Type B pancreatic cell (in vitro differentiated cells): ENCODE data around the gene HMGN2. TPM values are rescaled to one million over a fixed set of nuclear protein-coding genes. Genes with fewer than 3 reads are reported as not detected.

Experiments used
- DNase-seq: peaks from one replicate; pipeline ENCODE4 v3.0.0; 2021; ENCODE audit warnings: mixed read lengths; ENCODE audit not compliant: unreplicated experiment; ENCODE audit errors: extremely low spot score
- H3K27ac Mint-ChIP-seq: 2 replicates; pipeline ENCODE4 v1.8.0; 2021; ENCODE audit warnings: mild to moderate bottlenecking, mixed read lengths
- H3K27me3 Mint-ChIP-seq: 2 replicates; pipeline ENCODE4 v1.8.0; 2021; ENCODE audit warnings: mixed read lengths
- H3K36me3 Mint-ChIP-seq: 2 replicates; pipeline ENCODE4 v1.8.0; 2021; ENCODE audit warnings: mixed read lengths
- H3K4me1 Mint-ChIP-seq: one replicate; pipeline ENCODE4 v1.8.0; 2021; ENCODE audit warnings: mixed read lengths; ENCODE audit not compliant: unreplicated experiment
- H3K4me3 Mint-ChIP-seq: 2 replicates; pipeline ENCODE4 v1.8.0; 2021; ENCODE audit warnings: mild to moderate bottlenecking, mixed read lengths
- H3K9me3 Mint-ChIP-seq: 2 replicates; pipeline ENCODE4 v1.8.0; 2021; ENCODE audit warnings: mixed read lengths
- total RNA-seq: library from RNA; stranded (reverse); gene quantifications from 2 replicates; pipeline ENCODE4 v1.2.1, GENCODE V29; 2021; ENCODE audit warnings: low replicate concordance
- TF ChIP-seq, protein P1 (sequence below): fragments of 200-600 bp; sonication (generic); conservative IDR thresholded peaks from 2 replicates; pipeline ENCODE4 v1.5.0; 2021; ENCODE audit warnings: antibody characterized with exemption, mild to moderate bottlenecking

The HMGN2 gene
- total RNA-seq, 1 donor from 2014 or later: 559 TPM

DNA sequence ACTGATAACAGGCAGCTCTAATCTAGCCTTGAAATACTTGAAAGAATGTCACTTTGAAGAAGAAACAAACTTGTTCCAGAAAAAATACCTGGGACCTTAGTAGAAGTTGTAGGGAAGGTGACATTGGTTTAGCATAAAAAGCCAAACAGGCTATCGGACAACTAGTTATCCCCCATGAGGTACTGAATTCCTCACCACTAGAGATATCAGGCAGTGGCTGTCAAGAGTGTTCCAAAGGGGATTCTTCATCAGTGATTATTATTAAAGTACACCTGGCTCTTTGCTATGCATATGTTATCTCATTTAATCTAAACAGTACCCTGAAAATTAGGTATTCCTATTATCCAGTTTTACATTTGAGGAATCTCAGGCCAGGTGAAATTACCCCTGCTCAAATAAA is 13.1 kb upstream of the HMGN2 start:
- Mint-ChIP-seq H3K4me3 (no peak overlapping the region), H3K4me1 (no peaks in the 10 kb centered on the region), H3K27ac (no peak overlapping the region), H3K9me3 (no peaks in the 10 kb centered on the region), H3K27me3 (no peaks in the 10 kb centered on the region), H3K36me3 (peaks cover 17% of the 10 kb centered on the region)
- DNase-seq: no peak
- TF ChIP-seq, protein P1, sequence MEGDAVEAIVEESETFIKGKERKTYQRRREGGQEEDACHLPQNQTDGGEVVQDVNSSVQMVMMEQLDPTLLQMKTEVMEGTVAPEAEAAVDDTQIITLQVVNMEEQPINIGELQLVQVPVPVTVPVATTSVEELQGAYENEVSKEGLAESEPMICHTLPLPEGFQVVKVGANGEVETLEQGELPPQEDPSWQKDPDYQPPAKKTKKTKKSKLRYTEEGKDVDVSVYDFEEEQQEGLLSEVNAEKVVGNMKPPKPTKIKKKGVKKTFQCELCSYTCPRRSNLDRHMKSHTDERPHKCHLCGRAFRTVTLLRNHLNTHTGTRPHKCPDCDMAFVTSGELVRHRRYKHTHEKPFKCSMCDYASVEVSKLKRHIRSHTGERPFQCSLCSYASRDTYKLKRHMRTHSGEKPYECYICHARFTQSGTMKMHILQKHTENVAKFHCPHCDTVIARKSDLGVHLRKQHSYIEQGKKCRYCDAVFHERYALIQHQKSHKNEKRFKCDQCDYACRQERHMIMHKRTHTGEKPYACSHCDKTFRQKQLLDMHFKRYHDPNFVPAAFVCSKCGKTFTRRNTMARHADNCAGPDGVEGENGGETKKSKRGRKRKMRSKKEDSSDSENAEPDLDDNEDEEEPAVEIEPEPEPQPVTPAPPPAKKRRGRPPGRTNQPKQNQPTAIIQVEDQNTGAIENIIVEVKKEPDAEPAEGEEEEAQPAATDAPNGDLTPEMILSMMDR: no peak

DNA sequence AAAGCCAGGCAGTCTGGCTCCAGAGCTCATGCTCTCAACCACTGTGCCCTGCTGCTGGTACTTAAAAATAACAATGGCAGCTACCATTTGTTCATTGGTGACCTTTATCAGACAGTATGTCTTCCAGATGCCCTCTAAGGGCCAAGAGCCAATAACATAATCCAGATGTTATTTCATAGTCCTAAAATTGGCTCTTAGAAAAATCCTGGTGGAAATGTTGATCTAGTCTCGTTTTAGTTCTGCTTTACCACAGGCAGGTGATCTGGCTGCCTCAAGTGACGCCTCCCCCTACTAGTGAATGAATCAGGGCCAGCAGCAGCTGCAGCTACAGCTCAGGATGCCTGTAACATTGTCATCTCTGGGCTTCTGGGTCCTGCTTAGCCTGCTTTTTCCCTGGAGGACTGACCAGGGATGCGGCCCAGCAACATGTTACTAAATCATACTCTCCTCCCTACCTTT is 12.6 kb upstream of the HMGN2 start:
- H3K36me3 Mint-ChIP-seq: peaks cover 17% of the 10 kb centered on the region
- TF ChIP-seq, protein P1: no peak
- no peak overlapping the region for H3K27ac Mint-ChIP-seq
- no peaks in the 10 kb centered on the region for H3K9me3 Mint-ChIP-seq
- no peak overlapping the region for H3K4me3 Mint-ChIP-seq
- H3K4me1 Mint-ChIP-seq: no peaks in the 10 kb centered on the region
- no peak for DNase-seq
- no peaks in the 10 kb centered on the region for H3K27me3 Mint-ChIP-seq

DNA sequence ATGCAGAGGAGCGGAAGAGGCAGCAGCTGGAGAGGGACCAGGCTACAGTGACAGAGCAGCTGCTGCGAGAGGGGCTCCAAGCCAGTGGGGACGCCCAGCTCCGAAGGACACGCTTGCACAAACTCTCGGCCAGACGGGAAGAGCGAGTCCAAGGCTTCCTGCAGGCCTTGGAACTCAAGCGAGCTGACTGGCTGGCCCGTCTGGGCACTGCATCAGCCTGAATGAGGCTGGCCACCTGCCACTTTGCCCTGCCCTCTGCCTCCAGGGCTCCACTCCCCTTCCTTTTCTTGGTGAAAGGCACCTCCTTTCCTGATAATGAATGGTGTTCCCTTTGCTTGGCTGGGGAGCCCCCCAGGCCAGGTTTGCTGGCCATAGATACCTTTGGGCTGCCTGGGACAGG is 3.3 kb upstream of the HMGN2 start:
- peaks cover 36% of the 10 kb centered on the region for H3K4me1 Mint-ChIP-seq
- TF ChIP-seq, protein P1: no peak
- no peak for DNase-seq
- H3K27ac Mint-ChIP-seq: no peak overlapping the region
- H3K9me3 Mint-ChIP-seq: no peaks in the 10 kb centered on the region
- H3K36me3 Mint-ChIP-seq: peaks cover 32% of the 10 kb centered on the region
- H3K27me3 Mint-ChIP-seq: no peaks in the 10 kb centered on the region
- H3K4me3 Mint-ChIP-seq: no peak overlapping the region

DNA sequence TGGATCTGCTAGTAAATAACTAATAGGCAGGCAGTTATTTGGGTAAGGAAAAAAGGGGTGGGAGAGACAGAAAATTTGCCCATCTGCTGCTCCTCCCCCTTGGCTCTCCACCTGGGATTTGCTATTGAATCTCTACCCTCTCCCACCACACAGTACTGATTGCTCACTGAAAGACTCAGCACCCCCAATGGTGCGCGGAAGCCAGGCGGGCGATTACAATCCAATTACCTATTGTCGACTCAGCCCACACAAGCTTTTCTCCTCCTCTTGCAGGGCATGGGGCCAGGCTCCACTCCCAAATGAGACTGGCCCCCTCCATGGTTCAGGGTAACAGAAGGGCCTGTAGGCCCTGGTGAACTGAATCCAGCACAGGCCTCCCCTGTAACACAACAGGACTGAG is 2.7 kb upstream of the HMGN2 start:
- no peak overlapping the region for H3K27ac Mint-ChIP-seq
- H3K4me1 Mint-ChIP-seq: peaks cover 42% of the 10 kb centered on the region
- H3K36me3 Mint-ChIP-seq: peaks cover 38% of the 10 kb centered on the region

DNA sequence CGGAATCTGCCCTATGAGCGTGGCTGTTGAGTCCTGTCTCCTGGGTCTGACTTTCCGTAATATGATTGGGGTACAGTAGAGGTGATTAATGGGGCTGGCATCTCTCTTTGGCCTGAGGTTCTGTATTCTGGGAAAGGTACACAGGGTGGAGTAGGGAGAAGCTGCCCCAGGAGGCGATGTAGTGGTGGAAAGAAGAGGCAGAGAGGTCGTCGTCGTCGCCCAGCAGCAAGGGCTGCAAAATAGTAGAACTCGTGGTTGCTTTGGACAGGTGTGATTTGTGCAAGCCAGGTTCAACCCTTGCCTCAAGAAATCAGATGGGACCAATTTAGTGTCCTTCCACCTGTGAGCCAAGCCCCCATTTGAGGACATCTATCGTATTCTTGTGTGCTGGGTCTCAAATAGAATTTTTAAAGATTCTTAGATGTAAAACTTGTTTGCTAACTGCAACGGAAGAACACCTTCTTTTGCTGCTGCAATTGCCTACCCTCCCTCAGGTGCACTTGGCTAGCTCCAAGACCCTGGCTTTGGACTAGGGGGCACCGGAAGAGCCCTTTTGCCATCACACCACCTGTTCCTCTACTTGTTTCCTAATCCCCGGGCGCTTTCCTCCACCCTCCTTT is 1.3 kb upstream of the HMGN2 start:
- DNase-seq: no peak
- Mint-ChIP-seq H3K4me1 (peaks cover 46% of the 10 kb centered on the region), H3K9me3 (no peaks in the 10 kb centered on the region), H3K4me3 (peak overlapping the region; percentile 94), H3K36me3 (peaks cover 30% of the 10 kb centered on the region), H3K27ac (peak overlapping the region; percentile 95), H3K27me3 (no peaks in the 10 kb centered on the region)
- TF ChIP-seq, protein P1: no peak

More for the DNA sequence above, 2.7 kb upstream of the HMGN2 start:
- no peaks in the 10 kb centered on the region for H3K27me3 Mint-ChIP-seq
- TF ChIP-seq, protein P1: no peak
- no peaks in the 10 kb centered on the region for H3K9me3 Mint-ChIP-seq
- peak overlapping the region; percentile 31 for H3K4me3 Mint-ChIP-seq
- no peak for DNase-seq
